ENCODE measurements around the gene ATXN2. TPM values are rescaled to one million over a fixed set of nuclear protein-coding genes. Genes with fewer than 3 reads are reported as not detected.

The ATXN2 gene
- total RNA-seq, 4 donors from 2014 or later = 35.1 to 70.0 (median 55.4) TPM

DNA sequence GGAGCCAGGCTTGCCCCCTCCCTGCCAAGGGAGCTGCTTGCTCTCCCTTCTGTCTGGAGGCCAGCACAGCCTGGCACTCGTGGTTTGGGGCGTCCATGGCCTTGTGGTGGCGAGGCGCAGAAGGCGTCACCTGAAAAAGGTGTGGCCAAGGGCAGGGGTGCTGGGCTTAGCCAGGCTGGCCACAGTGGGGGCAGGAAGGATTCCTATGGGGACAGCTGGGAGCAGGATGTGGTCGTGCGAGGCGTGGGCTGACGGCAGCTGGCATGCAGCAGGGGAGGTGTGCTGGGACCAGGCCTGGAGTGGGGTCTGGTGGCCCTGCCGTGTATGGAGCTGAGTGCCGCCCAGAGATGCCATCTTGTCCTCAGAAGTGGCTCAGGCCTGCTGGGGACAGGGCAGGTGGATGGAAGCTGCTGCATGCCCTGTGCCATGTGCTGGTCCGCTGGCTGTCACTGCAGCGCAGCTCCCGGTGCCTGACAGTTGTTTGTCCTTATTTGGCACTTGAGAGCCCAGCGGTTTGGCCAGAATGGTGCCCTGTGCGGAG is 163.4 kb downstream of the ATXN2 start:
- TF ChIP-seq, protein P1, sequence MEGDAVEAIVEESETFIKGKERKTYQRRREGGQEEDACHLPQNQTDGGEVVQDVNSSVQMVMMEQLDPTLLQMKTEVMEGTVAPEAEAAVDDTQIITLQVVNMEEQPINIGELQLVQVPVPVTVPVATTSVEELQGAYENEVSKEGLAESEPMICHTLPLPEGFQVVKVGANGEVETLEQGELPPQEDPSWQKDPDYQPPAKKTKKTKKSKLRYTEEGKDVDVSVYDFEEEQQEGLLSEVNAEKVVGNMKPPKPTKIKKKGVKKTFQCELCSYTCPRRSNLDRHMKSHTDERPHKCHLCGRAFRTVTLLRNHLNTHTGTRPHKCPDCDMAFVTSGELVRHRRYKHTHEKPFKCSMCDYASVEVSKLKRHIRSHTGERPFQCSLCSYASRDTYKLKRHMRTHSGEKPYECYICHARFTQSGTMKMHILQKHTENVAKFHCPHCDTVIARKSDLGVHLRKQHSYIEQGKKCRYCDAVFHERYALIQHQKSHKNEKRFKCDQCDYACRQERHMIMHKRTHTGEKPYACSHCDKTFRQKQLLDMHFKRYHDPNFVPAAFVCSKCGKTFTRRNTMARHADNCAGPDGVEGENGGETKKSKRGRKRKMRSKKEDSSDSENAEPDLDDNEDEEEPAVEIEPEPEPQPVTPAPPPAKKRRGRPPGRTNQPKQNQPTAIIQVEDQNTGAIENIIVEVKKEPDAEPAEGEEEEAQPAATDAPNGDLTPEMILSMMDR (IDR thresholded peaks at IDR 0.05) = no peak
- no peak for DNase-seq (ENCODE audit: low spot score)
- ATAC-seq (ENCODE audit: low FRiP score) = no peak

DNA sequence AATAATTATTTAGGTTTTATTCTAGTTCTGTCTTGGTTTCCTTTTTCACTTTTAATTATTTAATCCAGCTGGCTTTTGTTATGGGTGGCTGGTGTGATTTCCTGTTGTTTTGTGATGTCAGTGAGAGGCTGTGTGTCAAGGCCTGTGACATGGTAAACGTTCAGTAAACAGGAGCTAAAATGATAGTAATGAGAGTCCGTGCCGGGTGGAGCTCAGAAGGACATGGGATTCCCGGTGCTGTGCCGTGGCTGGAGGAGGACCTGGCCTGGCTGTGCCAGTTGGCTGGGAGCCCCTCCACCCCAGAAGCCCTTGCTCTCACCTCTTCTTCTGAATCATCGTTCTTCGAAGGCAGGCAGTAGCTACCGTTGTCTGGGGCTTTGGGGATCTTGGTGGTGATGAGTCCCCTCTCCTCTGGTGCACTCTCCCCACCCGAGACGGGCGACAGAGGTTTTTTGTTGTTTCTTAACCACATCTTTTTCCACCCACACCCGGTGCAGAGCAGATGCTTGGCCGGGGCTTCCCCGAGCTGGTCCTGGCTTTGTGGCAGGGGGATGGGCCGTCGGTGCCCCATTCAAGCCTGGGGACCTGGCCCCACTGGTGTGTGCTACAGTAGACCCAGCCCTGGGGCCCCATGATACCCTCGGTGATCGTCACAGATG is 164.3 kb downstream of the ATXN2 start:
- ATAC-seq (ENCODE audit: low FRiP score) = peak; percentile 35
- TF ChIP-seq, protein P1 (IDR thresholded peaks at IDR 0.05) = no peak
- DNase-seq (ENCODE audit: low spot score) = no peak

DNA sequence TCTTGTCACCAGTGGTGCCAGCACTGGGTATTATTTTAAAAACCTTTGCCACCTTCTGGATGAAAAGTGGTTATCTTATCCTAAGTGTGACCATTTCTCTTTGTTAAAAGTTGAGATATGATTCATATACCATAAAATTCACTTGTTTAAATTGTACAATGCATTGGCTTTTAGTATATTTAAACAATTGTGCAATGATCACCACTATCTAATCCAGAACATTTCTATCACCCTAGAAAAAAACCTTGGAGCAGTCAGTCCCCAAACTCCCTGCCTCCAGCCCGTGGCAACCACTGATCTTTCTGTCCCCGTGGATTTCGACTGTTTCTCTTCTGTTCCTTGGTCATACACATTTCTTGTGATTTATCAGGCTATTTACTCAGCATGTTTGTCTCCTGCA is 165.1 kb downstream of the ATXN2 start:
- DNase-seq (ENCODE audit: low spot score) (no peak), ATAC-seq (ENCODE audit: low FRiP score) (no peak)
- TF ChIP-seq, protein P1 (IDR thresholded peaks at IDR 0.05) = no peak

DNA sequence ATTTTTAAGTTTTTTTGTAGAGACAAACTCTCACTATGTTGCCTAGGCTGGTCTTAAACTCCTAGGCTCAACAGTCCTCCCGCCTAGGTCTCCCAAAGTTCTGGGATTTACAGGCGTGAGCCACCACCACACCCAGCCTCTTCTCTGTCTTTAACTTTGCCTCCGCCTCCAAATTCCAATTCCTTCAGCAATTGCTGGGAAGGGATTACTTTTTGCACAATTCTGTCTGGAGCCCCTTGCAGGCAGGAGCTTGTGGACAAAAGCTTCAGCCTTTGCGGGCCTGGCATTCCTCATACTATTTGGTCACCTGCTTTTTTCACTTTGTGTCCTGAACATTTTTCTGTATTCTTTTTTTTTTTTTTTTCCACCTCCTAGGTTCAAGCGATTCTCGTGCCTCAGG is 167.3 kb downstream of the ATXN2 start:
- no peak for ATAC-seq (ENCODE audit: low FRiP score)

DNA sequence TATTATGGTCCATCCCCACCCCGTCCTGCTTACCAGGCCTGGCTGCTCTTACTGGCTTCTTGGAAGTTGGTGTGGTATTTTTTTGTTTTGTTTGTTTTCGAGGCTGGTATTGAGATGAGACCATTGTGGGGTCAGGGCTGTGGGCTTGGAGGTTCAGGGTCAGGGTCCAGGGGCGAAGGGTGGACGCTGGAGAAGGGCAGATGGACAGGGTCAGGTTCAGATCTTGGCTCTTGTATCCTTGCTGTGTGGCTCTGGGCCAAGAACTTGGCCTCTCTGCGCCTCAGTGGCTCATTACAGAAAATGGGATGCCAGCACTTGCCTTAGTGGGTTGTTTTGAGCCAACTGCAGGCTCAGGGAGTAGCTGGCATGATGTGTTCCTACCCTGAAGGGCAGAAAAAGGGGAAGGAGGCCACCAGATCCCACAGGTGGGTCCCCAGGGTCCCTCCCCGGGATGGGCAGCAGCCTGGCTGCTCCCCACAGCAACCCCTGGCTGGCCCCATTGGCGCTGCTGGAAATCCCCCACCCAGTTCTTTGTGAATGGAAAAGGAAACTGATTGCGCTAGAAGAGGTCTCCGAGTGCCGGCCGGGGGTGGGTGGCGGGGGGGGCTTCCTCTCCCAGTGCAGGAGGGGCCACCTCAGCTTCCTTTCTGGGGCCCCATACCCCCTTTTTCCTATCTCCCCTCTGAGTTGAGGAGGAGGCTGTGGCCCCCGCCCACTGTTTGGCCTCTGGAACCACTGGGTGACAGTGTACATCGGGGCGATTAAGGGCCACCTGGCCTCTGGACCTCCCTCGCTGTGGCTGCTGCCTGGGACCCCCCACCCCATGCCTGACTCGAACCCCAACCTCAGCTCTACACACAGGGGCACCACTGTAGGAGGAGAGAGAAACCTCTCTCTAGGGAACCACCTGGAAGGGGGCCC is 168.4 kb downstream of the ATXN2 start:
- DNase-seq (ENCODE audit: low spot score) (no peak), ATAC-seq (ENCODE audit: low FRiP score) (no peak)
- TF ChIP-seq, protein P1 (IDR thresholded peaks at IDR 0.05) = no peak

More for the DNA sequence above, 167.3 kb downstream of the ATXN2 start:
- TF ChIP-seq, protein P1 (IDR thresholded peaks at IDR 0.05) = no peak
- no peak for DNase-seq (ENCODE audit: low spot score)

DNA sequence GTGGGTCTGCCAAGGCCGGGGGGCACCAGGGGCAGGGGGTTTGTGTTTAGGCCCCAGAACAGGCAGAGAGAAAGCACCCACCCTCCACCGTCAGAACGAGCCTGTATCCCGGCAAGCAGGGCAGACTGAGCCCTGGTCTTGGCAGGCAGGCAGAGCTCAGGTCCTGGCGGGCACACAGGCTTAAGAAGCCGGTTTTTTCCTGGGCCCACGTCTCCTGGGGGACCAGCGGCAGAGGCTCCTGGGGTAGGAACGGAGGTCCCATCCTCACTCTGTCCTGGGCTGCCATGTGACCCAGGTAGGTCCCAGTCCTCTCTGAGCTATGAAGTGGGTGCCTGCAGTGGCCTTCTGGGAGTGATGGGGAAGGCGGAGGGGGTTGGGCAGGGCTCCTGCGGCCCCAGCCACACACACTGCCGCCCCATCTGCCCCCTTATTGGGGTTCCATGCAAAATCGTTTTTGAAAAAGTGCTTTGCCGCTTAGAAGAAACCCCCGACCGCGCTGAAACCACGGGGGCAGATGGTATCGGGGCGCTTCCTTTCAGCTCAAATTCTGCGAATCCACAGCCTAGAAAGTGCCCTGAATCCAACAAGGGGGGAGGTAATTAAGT is 169.2 kb downstream of the ATXN2 start:
- ATAC-seq (ENCODE audit: low FRiP score) (no peak), DNase-seq (ENCODE audit: low spot score) (no peak)
- TF ChIP-seq, protein P1 (IDR thresholded peaks at IDR 0.05) = no peak
